SHP77 (cell line): ENCODE measurements around the gene CFAP410.

ENCODE experiments used
- DNase-seq, 2 experiments: peaks; one replicate each; lab custom pipeline; 2025; lab: John Stamatoyannopoulos, UW

Gene CFAP410

GRCh38 chr21:44316277-44316900, 22.8 kb downstream of the CFAP410 start:
- DNase-seq: no peak

GRCh38 chr21:44315691-44316203, 23.4 kb downstream of the CFAP410 start:
- DNase-seq: no peak

GRCh38 chr21:44314561-44314960, 24.6 kb downstream of the CFAP410 start:
- DNase-seq: no peak

GRCh38 chr21:44314128-44314527, 25.1 kb downstream of the CFAP410 start:
- no peak for DNase-seq

GRCh38 chr21:44313451-44313850, 25.7 kb downstream of the CFAP410 start:
- DNase-seq: no peak

GRCh38 chr21:44312716-44313115, 26.5 kb downstream of the CFAP410 start:
- no peak for DNase-seq

- no peak for DNase-seq
These were observed 27.1 kb downstream of the CFAP410 start for GRCh38 chr21:44312089-44312488.

GRCh38 chr21:44310628-44311507, 28.3 kb downstream of the CFAP410 start:
- DNase-seq: no peak

- DNase-seq: no peak
These were observed 32.1 kb downstream of the CFAP410 start for GRCh38 chr21:44306936-44307704.

GRCh38 chr21:44305691-44306090, 33.5 kb downstream of the CFAP410 start:
- DNase-seq: no peak

GRCh38 chr21:44304877-44305293, 34.3 kb downstream of the CFAP410 start:
- DNase-seq: peak; percentile 34 to 62

- DNase-seq: no peak
These were observed 35.1 kb downstream of the CFAP410 start for GRCh38 chr21:44304011-44304616.

GRCh38 chr21:44303490-44303981, 35.7 kb downstream of the CFAP410 start:
- no peak for DNase-seq

- peak in 1 of 2 experiments; percentile 35 for DNase-seq
These were observed 36.4 kb downstream of the CFAP410 start for GRCh38 chr21:44302573-44303401.

- peak; percentile 35 to 67 for DNase-seq
These were observed 37.2 kb downstream of the CFAP410 start for GRCh38 chr21:44301961-44302406.

- no peak for DNase-seq
These were observed 38.0 kb downstream of the CFAP410 start for GRCh38 chr21:44301141-44301540.

- no peak for DNase-seq
These were observed 38.8 kb downstream of the CFAP410 start for GRCh38 chr21:44300262-44300959.

- peak in 1 of 2 experiments; percentile 47 for DNase-seq
These were observed 39.5 kb downstream of the CFAP410 start, which contains the start of gene PFKL for GRCh38 chr21:44299458-44300261. Gene PFKL (plus strand): TSS chr21:44300053. CDS start chr21:44300106, 53 bp downstream.

- no peak for DNase-seq
These were observed 40.1 kb downstream of the CFAP410 start for GRCh38 chr21:44299085-44299457.
